Measurements from ENCODE around the gene UBE2F.
"Not testable (repeated sequence)": the region's sequence is repeated elsewhere in the genome, so short reads cannot be mapped to it uniquely, and the experiment has no call there.

Gene UBE2F

DNA sequence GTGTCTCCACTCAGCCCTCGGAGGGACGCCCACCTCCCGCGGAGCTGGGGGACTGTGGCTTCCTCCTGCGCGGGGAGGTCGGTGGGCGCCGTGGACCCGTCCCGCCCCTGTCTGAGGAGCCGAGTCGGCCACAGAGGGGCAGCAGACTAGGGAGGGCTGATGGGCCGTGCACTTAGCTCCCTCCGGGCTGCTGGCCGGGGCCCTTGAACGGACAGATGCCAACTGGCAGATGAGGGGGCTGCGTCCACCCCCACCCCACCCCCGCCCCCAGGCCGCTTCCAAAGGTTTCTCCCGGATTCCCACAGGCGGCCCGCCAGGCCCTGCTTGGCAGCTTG is 10.4 kb upstream of the UBE2F start:
- Histone ChIP-seq H3K27me3 (ENCODE audit: insufficient read depth, low read length, poor library complexity) (no peaks in the 10 kb centered on the region), H3K79me2 (ENCODE audit: insufficient read depth, low read length) (no peaks in the 10 kb centered on the region), H3K36me3 (ENCODE audit: insufficient read depth, low read length) (no peaks in the 10 kb centered on the region), H4K20me1 (ENCODE audit: insufficient read depth, low read length) (no peaks in the 10 kb centered on the region), H3K9ac (ENCODE audit: low read depth, low read length) (no peak overlapping the region), H3K27ac (ENCODE audit: low read length) (no peak overlapping the region), H3K4me3 (ENCODE audit: low read depth in 1 of 2, low read length in 2 of 2) (no peak overlapping the region), H3K4me1 (ENCODE audit: insufficient read depth, low read length) (no peaks in the 10 kb centered on the region), H3K4me2 (ENCODE audit: insufficient read depth, low read length) (no peak overlapping the region), H2AFZ (ENCODE audit: low read depth, low read length) (no peak overlapping the region), H3K9me3 (ENCODE audit: insufficient read depth, low read length, severe bottlenecking) (no peaks in the 10 kb centered on the region)
- no peak for TF ChIP-seq EZH2 (IDR thresholded peaks at IDR 0.05; ENCODE audit: borderline replicate concordance, low read depth, low read length, severe bottlenecking)
- TF ChIP-seq, protein P1, sequence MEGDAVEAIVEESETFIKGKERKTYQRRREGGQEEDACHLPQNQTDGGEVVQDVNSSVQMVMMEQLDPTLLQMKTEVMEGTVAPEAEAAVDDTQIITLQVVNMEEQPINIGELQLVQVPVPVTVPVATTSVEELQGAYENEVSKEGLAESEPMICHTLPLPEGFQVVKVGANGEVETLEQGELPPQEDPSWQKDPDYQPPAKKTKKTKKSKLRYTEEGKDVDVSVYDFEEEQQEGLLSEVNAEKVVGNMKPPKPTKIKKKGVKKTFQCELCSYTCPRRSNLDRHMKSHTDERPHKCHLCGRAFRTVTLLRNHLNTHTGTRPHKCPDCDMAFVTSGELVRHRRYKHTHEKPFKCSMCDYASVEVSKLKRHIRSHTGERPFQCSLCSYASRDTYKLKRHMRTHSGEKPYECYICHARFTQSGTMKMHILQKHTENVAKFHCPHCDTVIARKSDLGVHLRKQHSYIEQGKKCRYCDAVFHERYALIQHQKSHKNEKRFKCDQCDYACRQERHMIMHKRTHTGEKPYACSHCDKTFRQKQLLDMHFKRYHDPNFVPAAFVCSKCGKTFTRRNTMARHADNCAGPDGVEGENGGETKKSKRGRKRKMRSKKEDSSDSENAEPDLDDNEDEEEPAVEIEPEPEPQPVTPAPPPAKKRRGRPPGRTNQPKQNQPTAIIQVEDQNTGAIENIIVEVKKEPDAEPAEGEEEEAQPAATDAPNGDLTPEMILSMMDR (IDR thresholded peaks at IDR 0.05; ENCODE audit: borderline replicate concordance, extremely low read depth, low read length, poor library complexity, severe bottlenecking), result no peak
- DNase-seq (no peak), ATAC-seq (ENCODE audit: insufficient read depth, low read depth) (no peak)

DNA sequence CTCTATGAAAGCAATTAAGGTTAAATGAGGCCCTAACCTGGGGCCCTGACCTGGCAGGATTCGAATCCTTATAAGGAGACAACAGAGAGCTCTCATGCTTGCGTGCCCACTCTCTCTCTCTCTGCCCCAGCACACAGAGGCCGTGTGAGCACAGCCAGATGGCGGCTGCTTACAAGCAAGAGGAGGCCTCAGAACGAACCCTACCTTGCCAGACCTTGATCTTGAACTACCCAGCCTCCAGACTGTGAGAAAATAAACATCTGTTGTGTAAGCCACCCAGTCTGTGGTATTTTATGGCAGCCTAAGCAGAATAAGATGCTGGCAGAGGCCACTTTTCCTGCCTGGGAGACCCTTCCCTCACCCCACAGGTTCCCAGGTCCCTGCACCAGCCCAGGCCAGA is 5.2 kb upstream of the UBE2F start:
- Histone ChIP-seq H3K36me3 (ENCODE audit: insufficient read depth, low read length) (no peaks in the 10 kb centered on the region), H2AFZ (ENCODE audit: low read depth, low read length) (no peak overlapping the region), H3K9me3 (ENCODE audit: insufficient read depth, low read length, severe bottlenecking) (peaks cover 12% of the 10 kb centered on the region), H4K20me1 (ENCODE audit: insufficient read depth, low read length) (no peaks in the 10 kb centered on the region), H3K27me3 (ENCODE audit: insufficient read depth, low read length, poor library complexity) (no peaks in the 10 kb centered on the region), H3K4me1 (ENCODE audit: insufficient read depth, low read length) (peaks cover 5% of the 10 kb centered on the region), H3K4me3 (ENCODE audit: low read depth in 1 of 2, low read length in 2 of 2) (no peak overlapping the region), H3K27ac (ENCODE audit: low read length) (no peak overlapping the region), H3K79me2 (ENCODE audit: insufficient read depth, low read length) (no peaks in the 10 kb centered on the region), H3K9ac (ENCODE audit: low read depth, low read length) (no peak overlapping the region), H3K4me2 (ENCODE audit: insufficient read depth, low read length) (no peak overlapping the region)
- no peak for DNase-seq
- TF ChIP-seq EZH2 (IDR thresholded peaks at IDR 0.05; ENCODE audit: borderline replicate concordance, low read depth, low read length, severe bottlenecking), result no peak
- TF ChIP-seq, protein P1 (IDR thresholded peaks at IDR 0.05; ENCODE audit: borderline replicate concordance, extremely low read depth, low read length, poor library complexity, severe bottlenecking), result no peak
- no peak for ATAC-seq (ENCODE audit: insufficient read depth, low read depth)

DNA sequence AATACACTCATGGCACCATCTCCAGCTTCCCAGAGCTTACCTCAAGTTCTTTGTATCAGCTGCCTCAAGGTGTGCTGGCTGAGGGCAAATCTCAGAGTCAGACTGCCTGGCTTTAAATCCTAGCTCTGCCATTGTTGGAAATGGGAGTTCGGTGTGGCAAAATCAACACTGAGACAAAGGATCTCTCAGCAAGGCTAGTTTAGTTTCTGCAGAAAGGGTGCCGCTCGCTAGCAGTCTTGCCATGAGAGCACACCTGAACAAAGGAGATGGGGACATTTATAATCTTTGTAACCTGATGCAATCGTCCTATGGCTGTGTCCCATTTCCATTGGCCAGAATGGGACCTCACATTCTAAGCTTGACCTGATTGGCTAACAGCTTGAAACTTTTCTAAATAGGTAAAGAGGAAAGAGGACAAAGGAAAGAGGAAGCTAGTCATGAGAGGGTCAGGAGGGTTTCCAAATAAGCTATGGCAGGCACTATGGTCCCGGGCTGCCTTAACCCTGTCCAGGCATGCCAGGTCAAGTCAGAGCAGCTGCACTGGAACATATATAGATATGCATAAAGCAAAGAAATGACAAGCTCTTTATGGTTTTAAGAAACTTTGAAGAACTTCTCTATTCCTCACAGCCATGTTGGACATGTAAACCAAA is 4.3 kb upstream of the UBE2F start:
- Histone ChIP-seq H3K36me3 (ENCODE audit: insufficient read depth, low read length) (no peaks in the 10 kb centered on the region), H3K79me2 (ENCODE audit: insufficient read depth, low read length) (peaks cover 3% of the 10 kb centered on the region; the same call in 1 of the 2 replicates), H3K4me2 (ENCODE audit: insufficient read depth, low read length) (no peak overlapping the region), H3K27me3 (ENCODE audit: insufficient read depth, low read length, poor library complexity) (no peaks in the 10 kb centered on the region), H3K4me3 (ENCODE audit: low read depth in 1 of 2, low read length in 2 of 2) (no peak overlapping the region), H3K4me1 (ENCODE audit: insufficient read depth, low read length) (peaks cover 8% of the 10 kb centered on the region), H3K9me3 (ENCODE audit: insufficient read depth, low read length, severe bottlenecking) (peaks cover 12% of the 10 kb centered on the region), H3K27ac (ENCODE audit: low read length) (no peak overlapping the region), H3K9ac (ENCODE audit: low read depth, low read length) (no peak overlapping the region), H4K20me1 (ENCODE audit: insufficient read depth, low read length) (no peaks in the 10 kb centered on the region), H2AFZ (ENCODE audit: low read depth, low read length) (no peak overlapping the region)
- no peak for DNase-seq
- no peak for TF ChIP-seq EZH2 (IDR thresholded peaks at IDR 0.05; ENCODE audit: borderline replicate concordance, low read depth, low read length, severe bottlenecking)
- TF ChIP-seq, protein P1 (IDR thresholded peaks at IDR 0.05; ENCODE audit: borderline replicate concordance, extremely low read depth, low read length, poor library complexity, severe bottlenecking), result no peak
- no peak for ATAC-seq (ENCODE audit: insufficient read depth, low read depth)

DNA sequence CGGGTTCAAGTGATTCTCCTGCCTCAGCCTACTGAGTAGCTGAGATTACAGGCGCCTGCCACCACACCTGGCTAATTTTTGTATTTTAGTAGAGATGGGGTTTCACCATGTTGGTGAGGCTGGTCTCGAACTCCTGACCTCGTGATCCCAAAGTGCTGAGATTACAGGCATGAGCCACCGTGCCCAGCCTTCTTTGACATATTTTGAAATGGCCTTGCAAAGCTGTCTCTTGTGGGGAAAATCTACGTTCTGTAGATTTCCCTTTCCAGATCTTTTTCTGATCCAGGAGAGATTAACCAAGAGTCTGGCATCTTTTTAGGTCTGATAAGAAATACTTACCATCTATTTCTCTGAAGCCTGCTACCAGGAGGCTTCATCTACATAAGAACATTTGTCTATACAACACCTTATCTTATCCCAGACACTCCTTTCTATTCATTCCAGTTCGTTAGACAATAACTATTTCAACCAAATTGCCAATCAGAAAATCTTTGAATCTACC is 3.3 kb upstream of the UBE2F start:
- not testable (repeated sequence) for DNase-seq; ATAC-seq (ENCODE audit: insufficient read depth, low read depth); H3K4me3 ChIP-seq (ENCODE audit: low read depth in 1 of 2, low read length in 2 of 2); H3K27me3 ChIP-seq (ENCODE audit: insufficient read depth, low read length, poor library complexity); H3K27ac ChIP-seq (ENCODE audit: low read length); H3K9ac ChIP-seq (ENCODE audit: low read depth, low read length); H3K36me3 ChIP-seq (ENCODE audit: insufficient read depth, low read length); H2AFZ ChIP-seq (ENCODE audit: low read depth, low read length); H3K4me2 ChIP-seq (ENCODE audit: insufficient read depth, low read length); H4K20me1 ChIP-seq (ENCODE audit: insufficient read depth, low read length)
- peaks cover 12% of the 10 kb centered on the region for H3K79me2 ChIP-seq (ENCODE audit: insufficient read depth, low read length)
- H3K4me1 ChIP-seq (ENCODE audit: insufficient read depth, low read length), result peaks cover 18% of the 10 kb centered on the region
- peaks cover 12% of the 10 kb centered on the region for H3K9me3 ChIP-seq (ENCODE audit: insufficient read depth, low read length, severe bottlenecking)

Measured in DND-41 (cell line).